Iris pigment epithelial cell (primary cell): ENCODE results near the gene ROBO1.
"Not testable (repeated sequence)": the region's sequence is repeated elsewhere in the genome, so short reads cannot be mapped to it uniquely, and the experiment has no call there.

Experiments used
- DNase-seq: peaks from one replicate; pipeline ENCODE4 v3.0.0-alpha.2; 2011; ENCODE audit warnings: low read depth

ROBO1 gene

GRCh38 chr3:78798266-78798832 is 969.4 kb downstream of the ROBO1 start:
- DNase-seq: no peak

- DNase-seq: no peak
These were observed 973.4 kb downstream of the ROBO1 start for GRCh38 chr3:78794431-78794830.

- no peak for DNase-seq
These were observed 975.1 kb downstream of the ROBO1 start for GRCh38 chr3:78792733-78793132.

GRCh38 chr3:78792212-78792611 is 975.6 kb downstream of the ROBO1 start:
- no peak for DNase-seq

GRCh38 chr3:78791753-78792152 is 976.0 kb downstream of the ROBO1 start:
- DNase-seq: no peak

- DNase-seq: no peak
These were observed 979.0 kb downstream of the ROBO1 start for GRCh38 chr3:78788839-78789238.

GRCh38 chr3:78785004-78785403 is 982.8 kb downstream of the ROBO1 start:
- DNase-seq: no peak

GRCh38 chr3:78781351-78781750 is 986.4 kb downstream of the ROBO1 start:
- DNase-seq: no peak

GRCh38 chr3:78765671-78766485 is 1001.9 kb downstream of the ROBO1 start:
- DNase-seq: peak; percentile 14

GRCh38 chr3:78764634-78765033 is 1003.2 kb downstream of the ROBO1 start:
- DNase-seq: no peak

GRCh38 chr3:78762121-78762520 is 1005.7 kb downstream of the ROBO1 start:
- no peak for DNase-seq

GRCh38 chr3:78761126-78761525 is 1006.7 kb downstream of the ROBO1 start:
- no peak for DNase-seq

GRCh38 chr3:78757731-78758130 is 1010.1 kb downstream of the ROBO1 start:
- no peak for DNase-seq

GRCh38 chr3:78754066-78754743 is 1013.6 kb downstream of the ROBO1 start:
- DNase-seq: peak; percentile 72

- DNase-seq: peak; percentile 29
These were observed 1016.5 kb downstream of the ROBO1 start for GRCh38 chr3:78751266-78751665.

- not testable (repeated sequence) for DNase-seq
These were observed 1017.5 kb downstream of the ROBO1 start for GRCh38 chr3:78750291-78750690.

GRCh38 chr3:78749056-78749455 is 1018.7 kb downstream of the ROBO1 start:
- no peak for DNase-seq

GRCh38 chr3:78745847-78746246 is 1022.0 kb downstream of the ROBO1 start:
- no peak for DNase-seq

- DNase-seq: no peak
These were observed 1025.3 kb downstream of the ROBO1 start for GRCh38 chr3:78742491-78742890.

GRCh38 chr3:78742041-78742440 is 1025.8 kb downstream of the ROBO1 start:
- no peak for DNase-seq

- DNase-seq: no peak
These were observed 1026.6 kb downstream of the ROBO1 start for GRCh38 chr3:78741066-78741645.

GRCh38 chr3:78738833-78739232 is 1029.0 kb downstream of the ROBO1 start:
- peak; percentile 43 for DNase-seq

- DNase-seq: no peak
These were observed 1029.8 kb downstream of the ROBO1 start for GRCh38 chr3:78737988-78738387.
